ENCODE results near the gene RPL11.

- TF ChIP-seq CTCF (IDR thresholded peaks at IDR 0.05) (no peak), POLR2A (IDR thresholded peaks at IDR 0.05) (no peak)
Measured at GRCh38 chr1:23732363-23733224, 41.0 kb downstream of the RPL11 start.
